ENCODE data around the gene PCDHA7.
A peak's percentile ranks its signal among the peaks of the same experiment; 100 is the strongest.

DNA sequence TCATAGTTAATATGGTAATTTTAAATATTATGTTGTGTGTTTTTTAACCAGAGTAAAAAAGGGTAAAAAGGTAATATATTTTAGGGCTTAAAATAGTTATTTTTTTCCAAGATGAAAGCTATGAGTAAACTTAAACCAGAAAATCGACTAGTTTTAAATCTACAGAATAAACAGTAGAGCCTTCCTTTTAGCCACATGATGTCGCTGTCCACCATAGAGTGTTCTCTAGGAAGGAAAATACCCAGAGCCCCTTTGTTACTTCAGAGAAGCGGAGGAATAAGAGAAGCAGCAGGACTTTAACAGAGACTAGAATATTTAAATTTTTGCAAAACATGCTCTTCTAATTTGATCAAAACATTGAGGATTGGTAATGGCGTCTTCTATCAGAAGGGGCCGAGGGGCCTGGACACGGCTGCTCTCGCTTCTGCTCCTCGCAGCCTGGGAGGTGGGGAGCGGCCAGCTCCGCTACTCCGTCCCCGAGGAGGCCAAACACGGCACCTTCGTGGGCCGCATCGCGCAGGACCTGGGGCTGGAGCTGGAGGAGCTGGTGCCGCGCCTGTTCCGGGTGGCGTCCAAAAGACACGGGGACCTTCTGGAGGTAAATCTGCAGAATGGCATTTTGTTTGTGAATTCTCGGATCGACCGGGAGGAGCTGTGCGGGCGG is 39.3 kb upstream of the PCDHA7 start, which contains the start of gene PCDHA2:
- TF ChIP-seq POLR2A (IDR thresholded peaks at IDR 0.05) (no peak), CTCF (IDR thresholded peaks at IDR 0.05) (peak in 1 of 4 experiments; percentile 36)
